Stimulated activated naive CD8-positive, alpha-beta T cell treated with anti-CD3 and anti-CD28 coated beads, Interleukin-15, Interleukin-2, amounts not matched to agents 100 ng/mL and 50 ng/mL, for 24 hours (primary cell): ENCODE measurements around the gene TNS2.

ENCODE experiments used
- H3K27ac Mint-ChIP-seq: one replicate; pipeline ENCODE4 v1.8.0; 2021; ENCODE audit warnings: mild to moderate bottlenecking, mixed read lengths
- H3K27me3 Mint-ChIP-seq: one replicate; pipeline ENCODE4 v1.8.0; 2021; ENCODE audit warnings: mixed read lengths
- H3K36me3 Mint-ChIP-seq: one replicate; pipeline ENCODE4 v1.8.0; 2021; ENCODE audit warnings: low read depth, mixed read lengths
- H3K4me1 Mint-ChIP-seq: one replicate; pipeline ENCODE4 v1.8.0; 2021; ENCODE audit warnings: low read depth, mixed read lengths
- H3K4me3 Mint-ChIP-seq: one replicate; pipeline ENCODE4 v1.8.0; 2021; ENCODE audit warnings: mild to moderate bottlenecking, mixed read lengths
- H3K9me3 Mint-ChIP-seq: one replicate; pipeline ENCODE4 v1.8.0; 2021; ENCODE audit warnings: mixed read lengths

Gene TNS2

GRCh38 chr12:53048780-53049401 lies 974 bp upstream of the TNS2 start:
- no peaks in the 10 kb centered on the region for H3K9me3 Mint-ChIP-seq
- H3K27ac Mint-ChIP-seq: no peak overlapping the region
- H3K4me3 Mint-ChIP-seq: no peak overlapping the region
- peaks cover 5% of the 10 kb centered on the region for H3K27me3 Mint-ChIP-seq
- H3K4me1 Mint-ChIP-seq: peaks cover 37% of the 10 kb centered on the region
- H3K36me3 Mint-ChIP-seq: no peaks in the 10 kb centered on the region

- H3K4me3 Mint-ChIP-seq: no peak overlapping the region
- no peaks in the 10 kb centered on the region for H3K36me3 Mint-ChIP-seq
- no peak overlapping the region for H3K27ac Mint-ChIP-seq
- H3K9me3 Mint-ChIP-seq: no peaks in the 10 kb centered on the region
- peaks cover 5% of the 10 kb centered on the region for H3K27me3 Mint-ChIP-seq
- H3K4me1 Mint-ChIP-seq: peaks cover 40% of the 10 kb centered on the region
These were observed 677 bp downstream of the TNS2 start for GRCh38 chr12:53050426-53051057.

GRCh38 chr12:53051058-53051880 lies 1.4 kb downstream of the TNS2 start:
- H3K4me3 Mint-ChIP-seq: no peak overlapping the region
- H3K36me3 Mint-ChIP-seq: no peaks in the 10 kb centered on the region
- H3K27ac Mint-ChIP-seq: no peak overlapping the region
- H3K9me3 Mint-ChIP-seq: no peaks in the 10 kb centered on the region
- peaks cover 33% of the 10 kb centered on the region for H3K4me1 Mint-ChIP-seq
- H3K27me3 Mint-ChIP-seq: no peaks in the 10 kb centered on the region

DNA sequence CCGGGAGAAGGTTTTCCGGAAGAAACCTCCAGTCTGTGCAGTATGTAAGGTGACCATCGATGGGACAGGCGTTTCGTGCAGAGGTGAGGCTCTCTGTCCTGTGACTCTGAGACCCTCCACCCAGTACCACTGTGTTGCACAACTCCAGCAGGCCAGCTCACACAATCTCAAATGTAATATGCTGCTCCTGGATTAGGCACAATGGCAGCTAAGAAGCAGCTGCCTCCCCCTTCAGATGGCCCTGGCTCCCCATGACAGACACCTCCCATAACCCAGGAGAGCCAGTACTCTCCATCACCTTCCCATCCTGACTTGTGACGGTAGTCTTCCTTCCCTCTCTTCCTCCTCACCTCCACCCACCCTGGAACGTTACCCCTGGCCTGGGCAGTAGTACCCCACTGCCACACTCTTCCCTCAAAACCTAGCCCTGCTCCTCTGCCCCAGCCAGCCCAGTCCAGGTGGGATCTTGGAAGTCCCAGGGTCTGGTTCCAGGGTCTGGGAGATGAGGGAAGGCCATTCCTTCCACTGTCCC lies 2.1 kb downstream of the TNS2 start:
- no peaks in the 10 kb centered on the region for H3K9me3 Mint-ChIP-seq
- peaks cover 26% of the 10 kb centered on the region for H3K4me1 Mint-ChIP-seq
- no peak overlapping the region for H3K4me3 Mint-ChIP-seq
- H3K27me3 Mint-ChIP-seq: no peaks in the 10 kb centered on the region
- no peaks in the 10 kb centered on the region for H3K36me3 Mint-ChIP-seq
- no peak overlapping the region for H3K27ac Mint-ChIP-seq

DNA sequence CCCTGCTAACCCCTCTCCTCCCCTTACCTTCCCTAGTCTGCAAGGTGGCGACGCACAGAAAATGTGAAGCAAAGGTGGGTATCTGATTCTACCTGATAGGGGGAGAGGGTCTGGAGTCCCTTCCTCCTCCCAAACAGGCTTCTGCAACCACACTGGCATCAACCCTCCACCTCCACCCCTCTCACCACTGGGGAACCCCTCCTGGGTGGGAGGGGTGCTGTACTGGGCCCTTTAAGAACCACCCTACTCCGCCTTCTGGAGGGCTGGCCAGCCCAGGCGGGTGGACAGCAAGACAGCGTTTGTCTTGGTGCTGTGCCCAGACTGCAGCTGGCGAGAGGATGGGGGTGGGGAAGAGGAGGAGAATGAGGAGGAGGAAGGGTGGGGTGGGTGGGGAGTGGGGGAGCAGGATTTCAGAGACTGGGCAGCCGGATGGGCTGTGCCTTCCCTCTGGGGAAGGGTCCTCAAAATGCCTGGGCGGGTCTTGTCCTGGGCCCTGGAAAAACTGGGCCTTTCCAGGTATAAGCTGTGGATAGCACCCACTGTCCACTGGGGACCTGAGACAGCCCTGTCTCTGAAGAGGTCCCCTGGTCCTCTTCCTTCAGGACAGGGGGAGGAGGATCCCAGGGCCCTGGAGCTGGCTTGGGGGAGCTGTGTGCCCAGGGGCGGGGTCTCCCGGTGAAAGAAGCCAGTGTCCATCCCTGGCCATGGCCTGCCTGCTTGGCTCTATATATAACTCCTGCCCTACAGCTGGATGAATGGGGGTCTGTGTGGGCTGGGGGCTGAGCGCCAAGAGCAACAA lies 2.8 kb downstream of the TNS2 start:
- H3K27ac Mint-ChIP-seq: no peak overlapping the region
- no peaks in the 10 kb centered on the region for H3K36me3 Mint-ChIP-seq
- H3K27me3 Mint-ChIP-seq: no peaks in the 10 kb centered on the region
- no peaks in the 10 kb centered on the region for H3K9me3 Mint-ChIP-seq
- H3K4me1 Mint-ChIP-seq: peaks cover 25% of the 10 kb centered on the region
- no peak overlapping the region for H3K4me3 Mint-ChIP-seq

GRCh38 chr12:53053218-53054111 lies 3.6 kb downstream of the TNS2 start:
- Mint-ChIP-seq H3K4me3 (peak overlapping the region; percentile 94), H3K27me3 (no peaks in the 10 kb centered on the region), H3K9me3 (no peaks in the 10 kb centered on the region), H3K27ac (peak overlapping the region; percentile 88), H3K4me1 (peaks cover 19% of the 10 kb centered on the region), H3K36me3 (no peaks in the 10 kb centered on the region)

GRCh38 chr12:53054112-53054878 lies 4.4 kb downstream of the TNS2 start:
- Mint-ChIP-seq H3K9me3 (no peaks in the 10 kb centered on the region), H3K36me3 (no peaks in the 10 kb centered on the region), H3K27me3 (no peaks in the 10 kb centered on the region), H3K4me1 (peaks cover 11% of the 10 kb centered on the region), H3K4me3 (peak overlapping the region; percentile 94), H3K27ac (peak overlapping the region; percentile 88)

DNA sequence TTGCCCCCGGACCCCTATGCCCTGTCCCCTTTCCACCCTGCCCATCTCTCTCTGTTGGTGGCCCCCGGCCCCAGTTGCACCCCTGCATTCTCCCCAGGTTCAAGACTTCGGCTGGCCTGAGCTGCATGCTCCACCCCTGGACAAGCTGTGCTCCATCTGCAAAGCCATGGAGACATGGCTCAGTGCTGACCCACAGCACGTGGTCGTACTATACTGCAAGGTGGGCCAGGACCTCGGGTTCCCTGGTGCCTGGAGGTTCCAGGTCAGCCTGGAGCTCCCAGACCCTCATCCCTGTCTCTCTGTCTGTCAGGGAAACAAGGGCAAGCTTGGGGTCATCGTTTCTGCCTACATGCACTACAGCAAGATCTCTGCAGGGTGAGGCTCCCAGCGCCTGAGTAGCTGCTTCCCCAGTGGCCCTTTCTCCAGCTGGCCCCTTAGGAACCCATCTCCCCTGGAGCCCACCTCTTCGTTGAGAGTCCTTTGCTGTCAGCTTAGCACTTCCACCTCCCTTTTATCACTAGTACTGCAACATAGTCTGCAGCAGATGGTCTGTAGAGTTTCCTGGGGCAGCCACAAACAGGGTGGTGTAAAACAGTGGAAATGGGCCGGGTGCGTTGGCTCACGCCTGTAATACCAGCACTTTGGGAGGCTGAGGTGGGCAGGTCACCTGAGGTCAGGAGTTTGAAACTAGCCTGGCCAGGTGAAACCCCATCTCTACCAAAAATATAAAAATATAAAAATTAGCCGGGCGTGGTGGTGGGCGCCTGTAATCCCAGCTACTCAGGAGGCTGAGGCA lies 5.8 kb downstream of the TNS2 start:
- H3K36me3 Mint-ChIP-seq: no peaks in the 10 kb centered on the region
- H3K4me3 Mint-ChIP-seq: no peak overlapping the region
- H3K9me3 Mint-ChIP-seq: no peaks in the 10 kb centered on the region
- H3K27ac Mint-ChIP-seq: no peak overlapping the region
- H3K4me1 Mint-ChIP-seq: peaks cover 8% of the 10 kb centered on the region
- H3K27me3 Mint-ChIP-seq: no peaks in the 10 kb centered on the region

DNA sequence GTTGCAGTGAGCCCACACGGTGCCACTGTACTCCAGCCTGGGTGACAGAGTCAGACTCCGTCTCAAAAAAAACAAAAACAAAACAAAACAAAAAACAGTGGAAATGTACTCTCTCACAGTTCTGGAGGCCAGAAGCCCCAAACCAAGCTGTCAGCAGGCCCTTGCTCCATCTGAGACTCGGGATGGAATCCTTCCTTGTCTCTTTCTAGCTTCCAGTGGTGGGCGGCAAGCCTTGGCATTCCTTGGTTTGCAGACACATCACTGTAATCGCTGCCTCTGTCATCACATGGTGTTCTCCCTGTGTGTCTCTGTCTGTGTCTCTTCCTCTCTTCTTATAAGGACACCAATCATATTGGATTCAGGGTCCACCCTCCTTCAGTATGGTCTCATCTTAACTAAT lies 6.4 kb downstream of the TNS2 start:
- no peaks in the 10 kb centered on the region for H3K9me3 Mint-ChIP-seq
- H3K4me3 Mint-ChIP-seq: no peak overlapping the region
- H3K27ac Mint-ChIP-seq: no peak overlapping the region
- peaks cover 8% of the 10 kb centered on the region for H3K4me1 Mint-ChIP-seq
- H3K36me3 Mint-ChIP-seq: no peaks in the 10 kb centered on the region
- H3K27me3 Mint-ChIP-seq: no peaks in the 10 kb centered on the region

DNA sequence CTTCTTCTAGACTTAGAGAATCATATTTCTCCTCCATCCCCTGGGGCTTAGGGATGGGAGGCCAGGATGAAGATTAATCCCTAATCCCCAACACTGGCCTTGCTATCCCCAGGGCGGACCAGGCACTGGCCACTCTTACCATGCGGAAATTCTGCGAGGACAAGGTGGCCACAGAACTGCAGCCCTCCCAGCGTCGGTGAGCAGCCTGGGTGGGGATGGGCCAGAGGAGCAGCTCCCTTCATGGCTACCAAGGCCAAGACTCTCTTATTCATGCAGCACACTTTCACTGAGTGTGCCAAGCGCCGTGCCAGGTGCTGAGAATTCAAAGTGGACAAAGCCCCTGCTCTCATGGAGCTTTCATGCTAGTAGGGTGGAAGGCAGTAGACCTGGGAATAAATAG lies 7.0 kb downstream of the TNS2 start:
- H3K27me3 Mint-ChIP-seq: no peaks in the 10 kb centered on the region
- no peak overlapping the region for H3K27ac Mint-ChIP-seq
- no peaks in the 10 kb centered on the region for H3K36me3 Mint-ChIP-seq
- peaks cover 8% of the 10 kb centered on the region for H3K4me1 Mint-ChIP-seq
- no peak overlapping the region for H3K4me3 Mint-ChIP-seq
- no peaks in the 10 kb centered on the region for H3K9me3 Mint-ChIP-seq

- Mint-ChIP-seq H3K4me3 (no peak overlapping the region), H3K4me1 (peaks cover 8% of the 10 kb centered on the region), H3K9me3 (no peaks in the 10 kb centered on the region), H3K27me3 (no peaks in the 10 kb centered on the region), H3K36me3 (no peaks in the 10 kb centered on the region), H3K27ac (no peak overlapping the region)
These were observed 8.1 kb downstream of the TNS2 start for GRCh38 chr12:53057816-53058500.

DNA sequence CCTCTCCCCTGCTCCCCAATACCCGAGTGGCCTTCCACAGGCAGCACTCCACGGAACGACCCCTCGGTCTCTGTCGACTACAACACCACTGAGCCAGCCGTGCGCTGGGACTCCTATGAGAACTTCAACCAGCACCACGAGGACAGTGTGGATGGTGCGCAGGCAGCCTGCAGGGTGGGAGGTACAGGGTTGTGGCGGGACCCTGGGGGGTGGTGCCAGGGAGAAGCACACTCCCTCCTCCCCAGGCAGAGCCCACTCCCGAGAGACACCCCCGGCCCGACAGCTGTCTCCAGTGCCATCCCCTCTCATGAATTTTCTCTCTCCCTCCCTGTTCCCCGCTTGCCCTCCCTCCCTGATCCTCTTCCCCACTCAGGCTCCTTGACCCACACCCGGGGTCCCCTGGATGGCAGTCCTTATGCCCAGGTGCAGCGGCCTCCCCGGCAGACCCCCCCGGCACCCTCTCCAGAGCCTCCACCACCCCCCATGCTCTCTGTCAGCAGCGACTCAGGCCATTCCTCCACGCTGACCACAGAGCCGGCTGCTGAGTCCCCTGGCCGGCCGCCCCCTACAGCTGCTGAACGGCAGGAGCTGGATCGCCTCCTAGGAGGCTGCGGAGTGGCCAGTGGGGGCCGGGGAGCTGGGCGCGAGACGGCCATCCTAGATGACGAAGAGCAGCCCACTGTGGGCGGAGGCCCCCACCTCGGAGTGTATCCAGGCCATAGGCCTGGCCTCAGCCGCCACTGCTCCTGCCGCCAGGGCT lies 9.0 kb downstream of the TNS2 start:
- H3K27ac Mint-ChIP-seq: no peak overlapping the region
- no peaks in the 10 kb centered on the region for H3K27me3 Mint-ChIP-seq
- peaks cover 2% of the 10 kb centered on the region for H3K36me3 Mint-ChIP-seq
- H3K4me3 Mint-ChIP-seq: no peak overlapping the region
- no peaks in the 10 kb centered on the region for H3K9me3 Mint-ChIP-seq
- peaks cover 5% of the 10 kb centered on the region for H3K4me1 Mint-ChIP-seq
